ENCODE results near the gene TOR1B.

Gene TOR1B

DNA sequence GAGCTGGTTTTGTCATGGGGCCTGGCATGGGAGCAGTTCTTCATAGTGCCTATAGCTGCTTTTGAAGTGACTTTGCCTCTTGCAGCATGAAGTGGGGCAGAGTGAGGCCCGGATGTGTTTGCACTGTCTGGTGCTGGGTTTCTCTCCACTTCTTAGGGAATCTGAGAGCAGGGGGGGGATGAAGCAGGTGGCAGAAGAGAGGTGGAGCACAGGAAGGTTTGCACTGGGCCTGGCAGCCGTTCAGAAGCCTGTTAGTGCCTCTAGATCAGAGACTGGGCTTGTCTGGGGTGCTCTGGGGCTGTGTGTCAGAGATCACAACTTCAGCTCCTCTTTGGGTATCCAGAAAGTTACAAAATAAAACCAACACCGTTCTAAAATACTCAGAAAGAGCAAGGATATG lies 50.6 kb downstream of the TOR1B start:
- TF ChIP-seq, protein P1, sequence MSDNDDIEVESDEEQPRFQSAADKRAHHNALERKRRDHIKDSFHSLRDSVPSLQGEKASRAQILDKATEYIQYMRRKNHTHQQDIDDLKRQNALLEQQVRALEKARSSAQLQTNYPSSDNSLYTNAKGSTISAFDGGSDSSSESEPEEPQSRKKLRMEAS (IDR thresholded peaks at IDR 0.05; ENCODE audit: low read depth, low read length), result no peak
- no peak for TF ChIP-seq POLR2A (IDR thresholded peaks at IDR 0.05; ENCODE audit: extremely low read depth, insufficient read length)
- TF ChIP-seq MYC (IDR thresholded peaks at IDR 0.05; ENCODE audit: low read depth, low read length), result no peak
- TF ChIP-seq, protein P2, sequence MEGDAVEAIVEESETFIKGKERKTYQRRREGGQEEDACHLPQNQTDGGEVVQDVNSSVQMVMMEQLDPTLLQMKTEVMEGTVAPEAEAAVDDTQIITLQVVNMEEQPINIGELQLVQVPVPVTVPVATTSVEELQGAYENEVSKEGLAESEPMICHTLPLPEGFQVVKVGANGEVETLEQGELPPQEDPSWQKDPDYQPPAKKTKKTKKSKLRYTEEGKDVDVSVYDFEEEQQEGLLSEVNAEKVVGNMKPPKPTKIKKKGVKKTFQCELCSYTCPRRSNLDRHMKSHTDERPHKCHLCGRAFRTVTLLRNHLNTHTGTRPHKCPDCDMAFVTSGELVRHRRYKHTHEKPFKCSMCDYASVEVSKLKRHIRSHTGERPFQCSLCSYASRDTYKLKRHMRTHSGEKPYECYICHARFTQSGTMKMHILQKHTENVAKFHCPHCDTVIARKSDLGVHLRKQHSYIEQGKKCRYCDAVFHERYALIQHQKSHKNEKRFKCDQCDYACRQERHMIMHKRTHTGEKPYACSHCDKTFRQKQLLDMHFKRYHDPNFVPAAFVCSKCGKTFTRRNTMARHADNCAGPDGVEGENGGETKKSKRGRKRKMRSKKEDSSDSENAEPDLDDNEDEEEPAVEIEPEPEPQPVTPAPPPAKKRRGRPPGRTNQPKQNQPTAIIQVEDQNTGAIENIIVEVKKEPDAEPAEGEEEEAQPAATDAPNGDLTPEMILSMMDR (IDR thresholded peaks at IDR 0.05; ENCODE audit: low read depth, low read length), result no peak
- no peak overlapping the region for H3K4me3 ChIP-seq (ENCODE audit: low read depth, low read length)
- DNase-seq (ENCODE audit: low read depth), result no peak

DNA sequence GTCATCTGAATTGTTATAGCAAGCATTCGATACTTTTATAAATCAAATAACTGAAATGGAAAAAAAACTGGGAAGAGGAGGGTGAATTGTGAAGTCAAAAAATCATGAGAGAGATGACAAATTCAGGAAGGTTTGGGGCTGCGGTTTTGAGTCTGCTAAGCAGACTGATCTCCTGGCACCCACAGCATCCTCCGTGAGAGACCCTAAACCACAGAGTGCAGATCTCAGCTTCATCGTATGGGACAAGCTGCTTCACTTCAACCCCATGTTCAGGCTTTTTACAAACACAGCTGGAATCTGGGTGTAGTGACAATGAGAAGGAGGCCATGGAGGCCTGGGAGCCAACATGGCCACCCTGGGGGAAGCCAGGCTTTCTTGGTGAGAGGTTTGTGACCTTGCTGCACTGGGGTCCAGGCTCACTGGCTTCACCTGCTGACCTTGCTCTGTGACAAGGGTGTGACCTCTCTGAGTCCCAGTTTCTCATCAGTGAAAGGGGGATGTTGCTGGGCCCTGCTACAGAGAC lies 51.7 kb downstream of the TOR1B start:
- no peak for DNase-seq (ENCODE audit: low read depth)
- no peak overlapping the region for H3K4me3 ChIP-seq (ENCODE audit: low read depth, low read length)
- TF ChIP-seq, protein P2 (IDR thresholded peaks at IDR 0.05; ENCODE audit: low read depth, low read length), result no peak
- TF ChIP-seq, protein P1 (IDR thresholded peaks at IDR 0.05; ENCODE audit: low read depth, low read length), result no peak
- TF ChIP-seq MYC (IDR thresholded peaks at IDR 0.05; ENCODE audit: low read depth, low read length) (no peak), POLR2A (IDR thresholded peaks at IDR 0.05; ENCODE audit: extremely low read depth, insufficient read length) (no peak)

DNA sequence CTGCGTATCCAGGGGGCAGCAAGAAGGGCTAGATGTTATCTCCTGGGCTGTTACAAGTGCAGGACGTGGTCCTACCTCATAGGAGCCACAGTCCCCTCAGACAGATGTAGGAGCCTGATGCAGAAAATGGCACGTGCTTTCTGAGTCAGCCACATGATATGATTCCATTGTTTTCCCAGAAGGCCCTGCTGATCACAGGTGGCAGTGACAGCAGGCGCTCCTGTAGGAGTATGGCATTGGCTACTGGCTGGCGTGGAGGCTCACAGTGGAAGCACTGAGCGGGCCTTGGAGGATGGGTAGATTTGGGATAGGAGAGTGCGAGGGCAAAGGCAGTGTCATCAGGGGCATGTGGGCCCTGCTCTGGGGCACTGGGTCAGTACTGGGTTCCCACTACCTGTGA lies 54.2 kb downstream of the TOR1B start:
- no peak for TF ChIP-seq MYC (IDR thresholded peaks at IDR 0.05; ENCODE audit: low read depth, low read length)
- DNase-seq (ENCODE audit: low read depth), result no peak
- no peak overlapping the region for H3K4me3 ChIP-seq (ENCODE audit: low read depth, low read length)

DNA sequence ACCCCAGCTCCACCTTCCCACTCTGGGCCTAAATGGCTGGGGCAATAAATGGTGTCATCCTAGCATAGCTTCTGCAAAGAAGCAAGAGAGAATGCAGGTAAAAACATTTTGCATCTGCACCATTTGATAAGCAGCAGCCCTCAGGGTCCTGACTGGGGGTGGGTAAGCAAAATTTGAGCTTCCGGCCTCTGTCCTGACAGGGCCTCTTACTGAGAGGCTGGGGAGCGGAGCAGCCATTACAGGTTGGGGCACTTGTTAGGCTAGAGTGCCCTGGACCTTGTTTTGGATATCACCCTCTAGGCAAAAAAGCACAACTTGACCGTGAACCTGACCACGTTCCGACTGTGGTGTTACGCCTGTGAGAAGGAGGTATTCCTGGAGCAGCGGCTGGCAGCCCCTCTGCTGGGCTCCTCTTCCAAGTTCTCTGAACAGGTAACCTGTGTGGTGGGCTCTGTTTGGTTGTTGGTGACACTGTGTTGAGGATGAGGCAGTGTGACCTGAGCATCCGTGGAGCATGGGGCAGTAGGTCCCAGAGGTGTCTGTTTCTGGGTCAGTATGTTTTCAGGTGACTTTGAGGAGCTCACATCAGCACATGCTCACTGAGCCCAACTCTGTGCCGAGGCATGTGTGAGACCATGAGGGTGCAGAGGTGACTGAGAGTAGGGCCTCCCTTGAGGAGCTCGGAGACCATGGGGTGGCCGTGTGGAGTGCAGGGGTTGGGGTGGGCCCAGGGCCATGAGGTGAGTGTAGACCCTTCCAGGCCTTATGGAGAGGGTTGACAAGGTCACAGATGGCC lies 55.4 kb downstream of the TOR1B start:
- H3K4me3 ChIP-seq (ENCODE audit: low read depth, low read length), result no peak overlapping the region
- no peak for DNase-seq (ENCODE audit: low read depth)
- TF ChIP-seq, protein P2 (IDR thresholded peaks at IDR 0.05; ENCODE audit: low read depth, low read length), result no peak

Measured in NB4 (cell line).